ENCODE results near the gene DIDO1. TPM values are rescaled to one million over a fixed set of nuclear protein-coding genes. Genes with fewer than 3 reads are reported as not detected.
A peak's percentile ranks its signal among the peaks of the same experiment; 100 is the strongest.

DIDO1 gene
- total and polyA plus RNA-seq, 2 of the 13 experiments (the other 11 are each of a cell fraction or from before 2014, with no cell fraction given): 75.0 to 75.1 TPM

DNA sequence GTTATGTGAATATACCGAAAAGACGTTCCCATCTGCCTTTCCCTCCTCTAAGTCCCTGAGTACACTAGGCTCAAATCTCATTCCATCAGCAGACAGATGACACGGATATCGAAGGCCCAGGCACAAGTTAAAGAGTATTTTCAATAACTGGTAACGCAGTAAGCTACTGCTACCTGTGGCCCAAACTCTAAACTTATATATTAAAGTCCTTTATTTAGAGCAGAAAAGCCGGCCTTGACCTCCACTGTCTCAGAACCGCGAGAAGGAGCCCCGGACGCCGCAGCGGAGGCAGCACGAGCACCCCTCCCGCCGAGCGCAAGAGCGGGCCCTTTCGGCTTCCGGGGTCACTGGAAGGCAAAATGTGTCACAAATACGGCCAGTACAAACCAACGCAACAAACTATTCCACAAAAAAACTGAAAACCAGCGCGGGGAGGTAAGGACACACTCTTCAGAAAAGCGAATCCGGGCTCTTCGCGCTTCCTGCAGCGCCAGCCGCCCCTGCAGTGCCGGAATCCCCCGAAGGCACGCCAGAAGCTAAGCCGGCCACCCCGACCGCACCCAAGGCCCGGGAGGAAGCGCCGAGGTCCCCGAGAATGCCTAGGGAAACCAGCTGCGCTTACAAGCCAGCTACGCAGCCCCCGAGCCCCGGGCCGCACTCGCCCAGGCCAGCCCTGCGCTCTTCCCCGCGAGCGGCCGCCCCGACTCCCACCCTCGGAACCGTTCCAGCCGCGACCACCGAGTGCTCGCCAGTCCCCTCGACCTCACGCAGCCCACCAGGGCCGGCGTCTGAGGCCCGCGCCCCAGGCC, 681 bp downstream of the DIDO1 start (continued):
- TF ChIP-seq SOX13 (IDR thresholded peaks at IDR 0.05) (no peak), SOX13 (CRISPR knock-in tag; conservative IDR thresholded peaks at IDR 0.05 in 1 of 2, IDR thresholded peaks at IDR 0.05 in 1 of 2) (no peak), ZKSCAN5 (CRISPR knock-in tag; IDR thresholded peaks at IDR 0.05) (0 out of 2 replicates have a peak, but pooled peaks have one; percentile 32), ZNF709 (CRISPR knock-in tag; IDR thresholded peaks at IDR 0.05) (no peak), ZNF331 (CRISPR knock-in tag; IDR thresholded peaks at IDR 0.05) (no peak), HNRNPUL1 (IDR thresholded peaks at IDR 0.05; ENCODE audit: low read depth, low read length) (no peak), KMT2B (CRISPR knock-in tag; IDR thresholded peaks at IDR 0.05) (0 out of 2 replicates have a peak, but pooled peaks have one; percentile 21), ZNF251 (CRISPR knock-in tag; IDR thresholded peaks at IDR 0.05) (no peak), ZNF10 (CRISPR knock-in tag; IDR thresholded peaks at IDR 0.05; ENCODE audit: borderline replicate concordance, low read depth) (no peak), MAF1 (CRISPR knock-in tag; IDR thresholded peaks at IDR 0.05; ENCODE audit: borderline replicate concordance) (no peak; the same call in 1 of the 2 replicates), ZNF703 (CRISPR knock-in tag; IDR thresholded peaks at IDR 0.05; ENCODE audit: borderline replicate concordance) (0 out of 2 replicates have a peak, but pooled peaks have one; percentile 85), TEAD2 (CRISPR knock-in tag; IDR thresholded peaks at IDR 0.05) (no peak), TMF1 (CRISPR knock-in tag; IDR thresholded peaks at IDR 0.05; ENCODE audit: low read depth) (no peak), ZNF772 (CRISPR knock-in tag; IDR thresholded peaks at IDR 0.05) (peak; percentile 68; the same call in 1 of the 2 replicates)
- TF ChIP-seq, protein P1, sequence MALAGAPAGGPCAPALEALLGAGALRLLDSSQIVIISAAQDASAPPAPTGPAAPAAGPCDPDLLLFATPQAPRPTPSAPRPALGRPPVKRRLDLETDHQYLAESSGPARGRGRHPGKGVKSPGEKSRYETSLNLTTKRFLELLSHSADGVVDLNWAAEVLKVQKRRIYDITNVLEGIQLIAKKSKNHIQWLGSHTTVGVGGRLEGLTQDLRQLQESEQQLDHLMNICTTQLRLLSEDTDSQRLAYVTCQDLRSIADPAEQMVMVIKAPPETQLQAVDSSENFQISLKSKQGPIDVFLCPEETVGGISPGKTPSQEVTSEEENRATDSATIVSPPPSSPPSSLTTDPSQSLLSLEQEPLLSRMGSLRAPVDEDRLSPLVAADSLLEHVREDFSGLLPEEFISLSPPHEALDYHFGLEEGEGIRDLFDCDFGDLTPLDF (CRISPR knock-in tag; IDR thresholded peaks at IDR 0.05): no peak
- TF ChIP-seq, protein P2, sequence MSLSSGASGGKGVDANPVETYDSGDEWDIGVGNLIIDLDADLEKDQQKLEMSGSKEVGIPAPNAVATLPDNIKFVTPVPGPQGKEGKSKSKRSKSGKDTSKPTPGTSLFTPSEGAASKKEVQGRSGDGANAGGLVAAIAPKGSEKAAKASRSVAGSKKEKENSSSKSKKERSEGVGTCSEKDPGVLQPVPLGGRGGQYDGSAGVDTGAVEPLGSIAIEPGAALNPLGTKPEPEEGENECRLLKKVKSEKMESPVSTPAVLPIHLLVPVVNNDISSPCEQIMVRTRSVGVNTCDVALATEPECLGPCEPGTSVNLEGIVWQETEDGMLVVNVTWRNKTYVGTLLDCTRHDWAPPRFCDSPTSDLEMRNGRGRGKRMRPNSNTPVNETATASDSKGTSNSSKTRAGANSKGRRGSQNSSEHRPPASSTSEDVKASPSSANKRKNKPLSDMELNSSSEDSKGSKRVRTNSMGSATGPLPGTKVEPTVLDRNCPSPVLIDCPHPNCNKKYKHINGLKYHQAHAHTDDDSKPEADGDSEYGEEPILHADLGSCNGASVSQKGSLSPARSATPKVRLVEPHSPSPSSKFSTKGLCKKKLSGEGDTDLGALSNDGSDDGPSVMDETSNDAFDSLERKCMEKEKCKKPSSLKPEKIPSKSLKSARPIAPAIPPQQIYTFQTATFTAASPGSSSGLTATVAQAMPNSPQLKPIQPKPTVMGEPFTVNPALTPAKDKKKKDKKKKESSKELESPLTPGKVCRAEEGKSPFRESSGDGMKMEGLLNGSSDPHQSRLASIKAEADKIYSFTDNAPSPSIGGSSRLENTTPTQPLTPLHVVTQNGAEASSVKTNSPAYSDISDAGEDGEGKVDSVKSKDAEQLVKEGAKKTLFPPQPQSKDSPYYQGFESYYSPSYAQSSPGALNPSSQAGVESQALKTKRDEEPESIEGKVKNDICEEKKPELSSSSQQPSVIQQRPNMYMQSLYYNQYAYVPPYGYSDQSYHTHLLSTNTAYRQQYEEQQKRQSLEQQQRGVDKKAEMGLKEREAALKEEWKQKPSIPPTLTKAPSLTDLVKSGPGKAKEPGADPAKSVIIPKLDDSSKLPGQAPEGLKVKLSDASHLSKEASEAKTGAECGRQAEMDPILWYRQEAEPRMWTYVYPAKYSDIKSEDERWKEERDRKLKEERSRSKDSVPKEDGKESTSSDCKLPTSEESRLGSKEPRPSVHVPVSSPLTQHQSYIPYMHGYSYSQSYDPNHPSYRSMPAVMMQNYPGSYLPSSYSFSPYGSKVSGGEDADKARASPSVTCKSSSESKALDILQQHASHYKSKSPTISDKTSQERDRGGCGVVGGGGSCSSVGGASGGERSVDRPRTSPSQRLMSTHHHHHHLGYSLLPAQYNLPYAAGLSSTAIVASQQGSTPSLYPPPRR (CRISPR knock-in tag; IDR thresholded peaks at IDR 0.05; ENCODE audit: borderline replicate concordance): no peak
- TF ChIP-seq, protein P3, sequence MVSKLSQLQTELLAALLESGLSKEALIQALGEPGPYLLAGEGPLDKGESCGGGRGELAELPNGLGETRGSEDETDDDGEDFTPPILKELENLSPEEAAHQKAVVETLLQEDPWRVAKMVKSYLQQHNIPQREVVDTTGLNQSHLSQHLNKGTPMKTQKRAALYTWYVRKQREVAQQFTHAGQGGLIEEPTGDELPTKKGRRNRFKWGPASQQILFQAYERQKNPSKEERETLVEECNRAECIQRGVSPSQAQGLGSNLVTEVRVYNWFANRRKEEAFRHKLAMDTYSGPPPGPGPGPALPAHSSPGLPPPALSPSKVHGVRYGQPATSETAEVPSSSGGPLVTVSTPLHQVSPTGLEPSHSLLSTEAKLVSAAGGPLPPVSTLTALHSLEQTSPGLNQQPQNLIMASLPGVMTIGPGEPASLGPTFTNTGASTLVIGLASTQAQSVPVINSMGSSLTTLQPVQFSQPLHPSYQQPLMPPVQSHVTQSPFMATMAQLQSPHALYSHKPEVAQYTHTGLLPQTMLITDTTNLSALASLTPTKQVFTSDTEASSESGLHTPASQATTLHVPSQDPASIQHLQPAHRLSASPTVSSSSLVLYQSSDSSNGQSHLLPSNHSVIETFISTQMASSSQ (IDR thresholded peaks at IDR 0.05; ENCODE audit: low read depth): no peak
- TF ChIP-seq, protein P3 (CRISPR knock-in tag; IDR thresholded peaks at IDR 0.05; ENCODE audit: borderline replicate concordance): no peak

Data from HepG2 (cell line).